SKM-1 treated with dmso at 0.1 percent for 144 hours (cell line): Measurements from ENCODE around the gene BMAL1.

Source experiments
- DNase-seq: peaks from one replicate; lab custom pipeline; 2025; ENCODE audit not compliant: unreplicated experiment; lab: John Stamatoyannopoulos, UW

The BMAL1 gene

GRCh38 chr11:13260963-13261588, 16.5 kb upstream of the BMAL1 start:
- DNase-seq, result no peak

- DNase-seq, result no peak
Measured at GRCh38 chr11:13261591-13262061, 16.0 kb upstream of the BMAL1 start.

- DNase-seq, result no peak
Measured at GRCh38 chr11:13262096-13262495, 15.5 kb upstream of the BMAL1 start.

- DNase-seq, result no peak
Measured at GRCh38 chr11:13268791-13269190, 8.8 kb upstream of the BMAL1 start.

- no peak for DNase-seq
Measured at GRCh38 chr11:13269775-13270174, 7.8 kb upstream of the BMAL1 start.

- no peak for DNase-seq
Measured at GRCh38 chr11:13271060-13271693, 6.4 kb upstream of the BMAL1 start.

- no peak for DNase-seq
Measured at GRCh38 chr11:13276454-13276831, 1.1 kb upstream of the BMAL1 start.

- peak; percentile 93 for DNase-seq
Measured at GRCh38 chr11:13276832-13277767, 490 bp upstream of the BMAL1 start.

GRCh38 chr11:13278609-13279486, 1.3 kb downstream of the BMAL1 start:
- DNase-seq, result no peak

- no peak for DNase-seq
Measured at GRCh38 chr11:13279487-13279834, 1.9 kb downstream of the BMAL1 start.

GRCh38 chr11:13280092-13280722, 2.6 kb downstream of the BMAL1 start:
- DNase-seq, result no peak

GRCh38 chr11:13280777-13281176, 3.2 kb downstream of the BMAL1 start:
- no peak for DNase-seq

GRCh38 chr11:13283636-13284035, 6.0 kb downstream of the BMAL1 start:
- no peak for DNase-seq

- no peak for DNase-seq
Measured at GRCh38 chr11:13284776-13285588, 7.4 kb downstream of the BMAL1 start.

GRCh38 chr11:13286279-13286821, 8.8 kb downstream of the BMAL1 start:
- no peak for DNase-seq

- peak; percentile 10 for DNase-seq
Measured at GRCh38 chr11:13287036-13287435, 9.4 kb downstream of the BMAL1 start.

- no peak for DNase-seq
Measured at GRCh38 chr11:13287681-13288080, 10.1 kb downstream of the BMAL1 start.

- no peak for DNase-seq
Measured at GRCh38 chr11:13288375-13289029, 10.9 kb downstream of the BMAL1 start.

GRCh38 chr11:13289081-13289480, 11.5 kb downstream of the BMAL1 start:
- no peak for DNase-seq
